Endothelial cell of umbilical vein (primary cell): ENCODE results near the gene TUBA1C. TPM values are rescaled to one million over a fixed set of nuclear protein-coding genes. Genes with fewer than 3 reads are reported as not detected.

Experiments used
- BruUV-seq: library from RNA; stranded (reverse); fragments of 400-500 nt; replicated peaks from 2 replicates; lab custom pipeline; 2021; lab: Mats Ljungman, UMichigan
- CTCF ChIA-PET: fragments of 300-600, 350-600 bp; sonication (Branson Sonifier 250); formaldehyde crosslinking; loops from one replicate; lab custom pipeline; 2021; ENCODE audit warnings: antibody characterized with exemption, inconsistent platforms; lab: Charles Lee
- POLR2A ChIA-PET: fragments of 300-600, 350-600 bp; sonication (Branson Sonifier 250); formaldehyde crosslinking; loops from one replicate; lab custom pipeline; 2021; ENCODE audit warnings: antibody characterized with exemption, inconsistent platforms; lab: Charles Lee
- DNase-seq: peaks from one replicate; pipeline ENCODE4 v3.0.0-alpha.2; 2011; ENCODE audit warnings: low read depth, low spot score
- FAIRE-seq: peaks from 2 replicates; lab custom pipeline; 2011; peaks lifted over from hg19 to GRCh38; lab: Jason Lieb, UNC
- H2AFZ ChIP-seq: 2 replicates; pipeline ENCODE4 v1.6.0; 2012; ENCODE audit warnings: low read depth, low read length, control low read depth, inconsistent platforms
- H3K27ac ChIP-seq: 2 replicates; pipeline ENCODE4 v1.5.1; 2011; ENCODE audit warnings: low read depth, mild to moderate bottlenecking, control low read depth, low read length, moderate library complexity; ENCODE audit not compliant: insufficient read depth
- H3K27me3 ChIP-seq, 2 experiments: 2 replicates each; pipeline versions ENCODE4 v1.6.0 to v1.6.1; 2011; ENCODE audit warnings: low read length in 2 of 2, mixed read lengths in 1 of 2; ENCODE audit not compliant: control insufficient read depth in 2 of 2, insufficient read depth in 2 of 2
- H3K36me3 ChIP-seq, 2 experiments: 2 replicates in 1 of 2; 3 replicates in 1 of 2; pipeline ENCODE4 v1.5.1; 2011; ENCODE audit warnings: low read length in 2 of 2, mild to moderate bottlenecking in 1 of 2, moderate library complexity in 1 of 2; ENCODE audit not compliant: control insufficient read depth in 2 of 2, insufficient read depth in 2 of 2; ENCODE audit errors: extremely low read depth in 1 of 2
- H3K4me1 ChIP-seq: 3 replicates; pipeline ENCODE4 v1.5.1; 2011; ENCODE audit warnings: mild to moderate bottlenecking, low read length; ENCODE audit not compliant: control insufficient read depth, insufficient read depth; ENCODE audit errors: extremely low read depth
- H3K4me2 ChIP-seq: 2 replicates; pipeline ENCODE4 v1.6.1; 2011; ENCODE audit warnings: low read length, control low read depth, mixed read lengths; ENCODE audit not compliant: insufficient read depth
- H3K4me3 ChIP-seq, 3 experiments: fragments of 200-600 bp in 1 of 3; sonication (generic), shearing (Covaris generic) in 1 of 3; replicated peaks in 1 of 3; 2 replicates each; pipeline ENCODE4 v1.5.1; 2011 to 2016; ENCODE audit warnings: control low read depth in 3 of 3, low read length in 3 of 3, mild to moderate bottlenecking in 2 of 3, inconsistent platforms in 1 of 3, low read depth in 1 of 3, moderate library complexity in 1 of 3; ENCODE audit not compliant: insufficient read depth in 1 of 3
- H3K79me2 ChIP-seq: 2 replicates; pipeline ENCODE4 v1.6.0; 2012; ENCODE audit warnings: low read length, inconsistent platforms; ENCODE audit not compliant: control insufficient read depth, insufficient read depth
- H3K9ac ChIP-seq: replicated peaks from 2 replicates; pipeline ENCODE3; 2011; ENCODE audit warnings: low read length, control low read depth; ENCODE audit not compliant: insufficient read depth; ENCODE audit errors: extremely low read depth
- H3K9me1 ChIP-seq: replicated peaks from 3 replicates; pipeline ENCODE4 v1.6.0; 2011; ENCODE audit warnings: mild to moderate bottlenecking, low read length; ENCODE audit not compliant: control insufficient read depth, insufficient read depth; ENCODE audit errors: extremely low read depth
- H3K9me3 ChIP-seq: replicated peaks from 2 replicates; pipeline ENCODE4 v1.5.1; 2012; ENCODE audit warnings: low read length, inconsistent platforms; ENCODE audit not compliant: control insufficient read depth, insufficient read depth
- H4K20me1 ChIP-seq: replicated peaks from 2 replicates; pipeline ENCODE3; 2011; ENCODE audit warnings: mild to moderate bottlenecking, low read length; ENCODE audit not compliant: control insufficient read depth, insufficient read depth; ENCODE audit errors: extremely low read depth
- CTCF ChIP-seq, 2 donors: IDR thresholded peaks; 1 replicate in 1 of 2; 2 replicates in 1 of 2; pipeline ENCODE4 v1.5.1; 2011; ENCODE audit warnings: low read length in 2 of 2, mild to moderate bottlenecking in 2 of 2, moderate library complexity in 2 of 2, control low read depth in 1 of 2, inconsistent platforms in 1 of 2, low read depth in 1 of 2; ENCODE audit not compliant: insufficient read depth in 1 of 2; ENCODE audit errors: extremely low read depth in 1 of 2
- EZH2 ChIP-seq: IDR thresholded peaks from 2 replicates; pipeline ENCODE4 v1.6.1; 2012; ENCODE audit warnings: borderline replicate concordance, low read depth, mild to moderate bottlenecking, moderate library complexity, low read length, inconsistent platforms; ENCODE audit not compliant: severe bottlenecking
- FOS ChIP-seq: IDR thresholded peaks from 2 replicates; pipeline ENCODE4 v1.6.1; 2011; ENCODE audit warnings: mild to moderate bottlenecking, low read length, moderate library complexity, borderline replicate concordance; ENCODE audit not compliant: insufficient read depth
- GATA2 ChIP-seq: IDR thresholded peaks from 2 replicates; pipeline ENCODE4 v1.7.0; 2011; ENCODE audit warnings: low read depth, mild to moderate bottlenecking, moderate library complexity, mixed read lengths, low read length; ENCODE audit not compliant: insufficient read length, insufficient read depth
- JUN ChIP-seq: IDR thresholded peaks from 2 replicates; pipeline ENCODE4 v1.6.1; 2011; ENCODE audit warnings: borderline replicate concordance, low read depth; ENCODE audit not compliant: insufficient read length, insufficient read depth
- MAX ChIP-seq: IDR thresholded peaks from 2 replicates; pipeline ENCODE4 v1.6.1; 2011; ENCODE audit not compliant: insufficient read depth, insufficient read length
- MYC ChIP-seq: IDR thresholded peaks from one replicate; pipeline ENCODE4 v1.6.1; 2011; ENCODE audit warnings: mild to moderate bottlenecking, low read depth, low read length
- POLR2A ChIP-seq: IDR thresholded peaks from 2 replicates; pipeline ENCODE4 v1.6.1; 2012; ENCODE audit warnings: low read depth, mild to moderate bottlenecking, control low read depth, low read length
- POLR2AphosphoS5 ChIP-seq: IDR thresholded peaks from 2 replicates; pipeline ENCODE4 v1.6.1; 2012; ENCODE audit warnings: low read depth, mild to moderate bottlenecking, control low read depth, low read length, moderate library complexity; ENCODE audit not compliant: insufficient read depth
- dilution Hi-C: fragments of 300-500 bp; cut with MboI; formaldehyde crosslinking; loops from one replicate; pipeline ENCODE4 v1.15.0; 2019; ENCODE audit warnings: low sequenced_read_pairs; ENCODE audit not compliant: extremely low pct_ligation_motif_present
- intact Hi-C: fragments of 100-400 bp; cut with micrococcal nuclease; formaldehyde crosslinking; loops from one replicate; pipeline ENCODE4 v1.10.0; 2022
- polyA plus RNA-seq, 4 experiments: library from polyadenylated mRNA; depleted of rRNA in 3 of 4; stranded (reverse) in 3 of 4; unstranded in 1 of 4; fragments of >200 nt; gene quantifications; 2 replicates each; pipeline versions ENCODE4 v1.2.1 to v1.2.3, GENCODE V29; 2011 to 2012; ENCODE audit warnings: missing spikeins in 1 of 4
- total RNA-seq: library from RNA; stranded (reverse); gene quantifications from 2 replicates; pipeline ENCODE4 v1.2.3, GENCODE V29; 2021

TUBA1C gene
- total and polyA plus RNA-seq, 2 donors (not counting 3 experiments of a cell fraction or from before 2014, with no cell fraction given), result 515 to 2,063 TPM

- FAIRE-seq (no peak), DNase-seq (no peak)
- H3K9ac ChIP-seq, result no peak overlapping the region
- H3K27ac ChIP-seq, result no peak overlapping the region
- H3K4me3 ChIP-seq, result no peak overlapping the region
- no peaks in the 10 kb centered on the region for H3K9me3 ChIP-seq
- no TSS peak for BruUV-seq
- no peaks in the 10 kb centered on the region for H3K9me1 ChIP-seq
- H3K36me3 ChIP-seq, result no peaks in the 10 kb centered on the region
- dilution Hi-C loops, result no loop called here
- H4K20me1 ChIP-seq, result no peaks in the 10 kb centered on the region
- no peak overlapping the region for H3K4me2 ChIP-seq
- H2AFZ ChIP-seq, result no peak overlapping the region
- POLR2A ChIA-PET, result interaction anchor here (0.6 kb wide), 1 partner anchor 77 kb away, joined by 3 read pairs; no protein-coding TSS in a partner anchor
- peaks cover 24% of the 10 kb centered on the region for H3K4me1 ChIP-seq
- H3K27me3 ChIP-seq, result no peaks in the 10 kb centered on the region
- peaks cover 34% of the 10 kb centered on the region for H3K79me2 ChIP-seq
- TF ChIP-seq GATA2 (no peak), POLR2AphosphoS5 (no peak), MYC (no peak), FOS (no peak), CTCF (IDR thresholded peaks at IDR 0.05; ENCODE audit: extremely low read depth in 1 of 2, insufficient read depth in 1 of 2, low read depth in 1 of 2, low read length in 2 of 2) (no peak), MAX (no peak), EZH2 (no peak), JUN (no peak), POLR2A (no peak)
- intact Hi-C loops, result no loop called here
- CTCF ChIA-PET, result interaction anchor here (2.0 kb wide), 1 partner anchor 27 kb away, joined by 6 read pairs; no protein-coding TSS in a partner anchor
Measured at GRCh38 chr12:49261721-49262120, 3.2 kb upstream of the TUBA1C start.
